ENCODE data around the gene CCDC97.

DNA sequence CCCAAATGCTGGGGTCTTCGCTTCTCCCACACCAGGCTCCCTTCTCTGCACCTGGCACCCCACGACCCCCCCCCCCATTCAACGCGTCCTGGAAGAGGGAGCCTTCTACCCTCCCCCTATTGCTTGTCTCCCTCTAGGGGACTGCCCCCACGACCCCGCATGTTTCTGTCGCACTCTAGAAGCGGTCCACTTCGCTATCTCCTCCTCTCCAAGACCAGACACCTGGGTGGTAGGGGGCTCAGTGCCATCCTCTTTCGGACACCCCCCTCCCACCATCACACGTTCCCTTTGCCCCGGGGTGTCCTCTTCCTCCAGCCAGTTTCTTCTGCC lies 42.3 kb downstream of the CCDC97 start:
- TF ChIP-seq ARNTL (CRISPR knock-in tag; IDR thresholded peaks at IDR 0.05; ENCODE audit: borderline replicate concordance, low read depth) = no peak
- TF ChIP-seq PPARA (CRISPR knock-in tag; IDR thresholded peaks at IDR 0.05; ENCODE audit: borderline replicate concordance) = no peak
- TF ChIP-seq SNAI2 (CRISPR knock-in tag; IDR thresholded peaks at IDR 0.05) = no peak
- TF ChIP-seq ZFP30 (CRISPR knock-in tag; IDR thresholded peaks at IDR 0.05) = no peak
- no peak for TF ChIP-seq ZNF8 (CRISPR knock-in tag; IDR thresholded peaks at IDR 0.05)
- TF ChIP-seq, protein P1, sequence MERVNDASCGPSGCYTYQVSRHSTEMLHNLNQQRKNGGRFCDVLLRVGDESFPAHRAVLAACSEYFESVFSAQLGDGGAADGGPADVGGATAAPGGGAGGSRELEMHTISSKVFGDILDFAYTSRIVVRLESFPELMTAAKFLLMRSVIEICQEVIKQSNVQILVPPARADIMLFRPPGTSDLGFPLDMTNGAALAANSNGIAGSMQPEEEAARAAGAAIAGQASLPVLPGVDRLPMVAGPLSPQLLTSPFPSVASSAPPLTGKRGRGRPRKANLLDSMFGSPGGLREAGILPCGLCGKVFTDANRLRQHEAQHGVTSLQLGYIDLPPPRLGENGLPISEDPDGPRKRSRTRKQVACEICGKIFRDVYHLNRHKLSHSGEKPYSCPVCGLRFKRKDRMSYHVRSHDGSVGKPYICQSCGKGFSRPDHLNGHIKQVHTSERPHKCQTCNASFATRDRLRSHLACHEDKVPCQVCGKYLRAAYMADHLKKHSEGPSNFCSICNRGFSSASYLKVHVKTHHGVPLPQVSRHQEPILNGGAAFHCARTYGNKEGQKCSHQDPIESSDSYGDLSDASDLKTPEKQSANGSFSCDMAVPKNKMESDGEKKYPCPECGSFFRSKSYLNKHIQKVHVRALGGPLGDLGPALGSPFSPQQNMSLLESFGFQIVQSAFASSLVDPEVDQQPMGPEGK (CRISPR knock-in tag; IDR thresholded peaks at IDR 0.05; ENCODE audit: borderline replicate concordance) = no peak
- TF ChIP-seq BACH2 (CRISPR knock-in tag; IDR thresholded peaks at IDR 0.05; ENCODE audit: borderline replicate concordance) = no peak
- no peak for TF ChIP-seq TOX (CRISPR knock-in tag; IDR thresholded peaks at IDR 0.05; ENCODE audit: borderline replicate concordance)
- TF ChIP-seq RARB (CRISPR knock-in tag; IDR thresholded peaks at IDR 0.05) = no peak
- TF ChIP-seq, protein P2, sequence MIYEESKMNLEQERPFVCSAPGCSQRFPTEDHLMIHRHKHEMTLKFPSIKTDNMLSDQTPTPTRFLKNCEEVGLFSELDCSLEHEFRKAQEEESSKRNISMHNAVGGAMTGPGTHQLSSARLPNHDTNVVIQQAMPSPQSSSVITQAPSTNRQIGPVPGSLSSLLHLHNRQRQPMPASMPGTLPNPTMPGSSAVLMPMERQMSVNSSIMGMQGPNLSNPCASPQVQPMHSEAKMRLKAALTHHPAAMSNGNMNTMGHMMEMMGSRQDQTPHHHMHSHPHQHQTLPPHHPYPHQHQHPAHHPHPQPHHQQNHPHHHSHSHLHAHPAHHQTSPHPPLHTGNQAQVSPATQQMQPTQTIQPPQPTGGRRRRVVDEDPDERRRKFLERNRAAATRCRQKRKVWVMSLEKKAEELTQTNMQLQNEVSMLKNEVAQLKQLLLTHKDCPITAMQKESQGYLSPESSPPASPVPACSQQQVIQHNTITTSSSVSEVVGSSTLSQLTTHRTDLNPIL (CRISPR knock-in tag; IDR thresholded peaks at IDR 0.05; ENCODE audit: low read depth) = no peak

Measured in SK-N-SH treated with all-trans-retinoic acid at 6 μM for 48 hours (cell line).